AG04450 (cell line): Measurements from ENCODE around the gene CD109. TPM values are rescaled to one million over a fixed set of nuclear protein-coding genes. Genes with fewer than 3 reads are reported as not detected.
A peak's percentile ranks its signal among the peaks of the same experiment; 100 is the strongest.
"Not testable (repeated sequence)": the region's sequence is repeated elsewhere in the genome, so short reads cannot be mapped to it uniquely, and the experiment has no call there.

ENCODE experiments used
- CTCF ChIA-PET: fragments of 300-600, 350-600 bp; formaldehyde crosslinking; extraction: SDS; loops from one replicate; lab custom pipeline; 2022; ENCODE audit warnings: antibody characterized with exemption, inconsistent platforms; lab: Charles Lee
- POLR2A ChIA-PET: fragments of 350-600 bp; formaldehyde crosslinking; extraction: SDS; loops from one replicate; lab custom pipeline; 2021; ENCODE audit warnings: antibody characterized with exemption, inconsistent platforms; lab: Yijun Ruan, JAX
- DNase-seq: peaks from one replicate; pipeline ENCODE4 v3.0.0-alpha.2; 2011; ENCODE audit warnings: low read depth, low spot score
- H3K27ac ChIP-seq: one replicate; pipeline ENCODE4 v1.5.1; 2012; ENCODE audit warnings: low read depth, low read length, control low read depth
- H3K27me3 ChIP-seq: one replicate; pipeline ENCODE4 v1.6.0; 2012; ENCODE audit warnings: low read length; ENCODE audit not compliant: control insufficient read depth, insufficient read depth
- H3K4me3 ChIP-seq: 2 replicates; pipeline ENCODE4 v1.5.1; 2011; ENCODE audit warnings: mild to moderate bottlenecking, low read depth, low read length, control low read depth
- H3K9me3 ChIP-seq: 2 replicates; pipeline ENCODE4 v1.5.1; 2012; ENCODE audit warnings: low read length; ENCODE audit not compliant: control insufficient read depth, insufficient read depth
- polyA plus RNA-seq: library from polyadenylated mRNA; depleted of rRNA; stranded (reverse); fragments of >200 nt; gene quantifications from 2 replicates; pipeline ENCODE4 v1.2.3, GENCODE V29; 2011
- TF ChIP-seq, protein P1 (sequence below): IDR thresholded peaks from 2 replicates; pipeline ENCODE4 v1.5.1; 2011; ENCODE audit warnings: low read depth, low read length, control low read depth, inconsistent platforms

CD109 gene
- polyA plus RNA-seq, 1 experiment = 46.1 TPM

DNA sequence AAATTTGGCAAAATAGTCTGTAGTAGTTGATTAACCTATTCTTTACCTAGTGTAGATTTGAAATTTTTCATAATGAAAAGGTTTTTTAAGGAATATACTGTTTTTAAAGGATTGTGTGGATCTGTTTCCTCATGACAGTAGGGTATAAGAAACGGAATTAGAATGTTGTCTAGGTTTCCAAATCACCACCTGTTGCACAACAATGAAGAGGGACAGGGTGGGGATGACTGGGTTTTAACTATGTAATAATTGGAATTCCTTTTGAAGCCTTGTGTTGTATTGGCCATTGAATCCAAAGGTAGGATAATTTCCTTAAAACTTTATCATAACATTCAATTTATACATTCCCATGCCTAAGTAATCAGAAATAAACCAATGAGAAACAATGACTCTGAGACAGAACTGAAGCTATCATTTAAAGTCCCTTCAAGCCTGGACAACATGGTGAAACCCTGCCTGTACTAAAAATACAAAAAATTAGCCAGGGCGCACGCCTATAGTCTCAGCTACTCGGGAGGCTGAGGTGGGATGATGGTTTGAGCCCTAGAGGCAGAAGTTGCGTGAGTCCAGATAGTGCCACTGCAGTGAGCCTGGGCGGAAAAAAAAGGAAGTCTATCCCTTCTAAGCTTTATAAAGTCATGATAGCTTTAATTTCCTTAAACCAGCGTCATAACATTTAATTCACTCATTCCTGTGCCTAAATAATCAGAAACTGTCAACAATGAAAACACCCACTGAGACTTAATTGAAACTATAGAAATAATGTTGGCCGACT, 23.9 kb upstream of the CD109 start:
- ChIA-PET CTCF (interaction anchor here (3.2 to 7.6 kb wide), 2 partner anchors 60 to 1538 kb away, joined by 11 to 147 read pairs; no protein-coding TSS in a partner anchor), POLR2A (no interaction called here)
- TF ChIP-seq, protein P1, sequence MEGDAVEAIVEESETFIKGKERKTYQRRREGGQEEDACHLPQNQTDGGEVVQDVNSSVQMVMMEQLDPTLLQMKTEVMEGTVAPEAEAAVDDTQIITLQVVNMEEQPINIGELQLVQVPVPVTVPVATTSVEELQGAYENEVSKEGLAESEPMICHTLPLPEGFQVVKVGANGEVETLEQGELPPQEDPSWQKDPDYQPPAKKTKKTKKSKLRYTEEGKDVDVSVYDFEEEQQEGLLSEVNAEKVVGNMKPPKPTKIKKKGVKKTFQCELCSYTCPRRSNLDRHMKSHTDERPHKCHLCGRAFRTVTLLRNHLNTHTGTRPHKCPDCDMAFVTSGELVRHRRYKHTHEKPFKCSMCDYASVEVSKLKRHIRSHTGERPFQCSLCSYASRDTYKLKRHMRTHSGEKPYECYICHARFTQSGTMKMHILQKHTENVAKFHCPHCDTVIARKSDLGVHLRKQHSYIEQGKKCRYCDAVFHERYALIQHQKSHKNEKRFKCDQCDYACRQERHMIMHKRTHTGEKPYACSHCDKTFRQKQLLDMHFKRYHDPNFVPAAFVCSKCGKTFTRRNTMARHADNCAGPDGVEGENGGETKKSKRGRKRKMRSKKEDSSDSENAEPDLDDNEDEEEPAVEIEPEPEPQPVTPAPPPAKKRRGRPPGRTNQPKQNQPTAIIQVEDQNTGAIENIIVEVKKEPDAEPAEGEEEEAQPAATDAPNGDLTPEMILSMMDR = no peak
- H3K9me3 ChIP-seq = no peaks in the 10 kb centered on the region
- no peak overlapping the region for H3K4me3 ChIP-seq
- no peak overlapping the region for H3K27ac ChIP-seq
- H3K27me3 ChIP-seq = no peaks in the 10 kb centered on the region
- no peak for DNase-seq

DNA sequence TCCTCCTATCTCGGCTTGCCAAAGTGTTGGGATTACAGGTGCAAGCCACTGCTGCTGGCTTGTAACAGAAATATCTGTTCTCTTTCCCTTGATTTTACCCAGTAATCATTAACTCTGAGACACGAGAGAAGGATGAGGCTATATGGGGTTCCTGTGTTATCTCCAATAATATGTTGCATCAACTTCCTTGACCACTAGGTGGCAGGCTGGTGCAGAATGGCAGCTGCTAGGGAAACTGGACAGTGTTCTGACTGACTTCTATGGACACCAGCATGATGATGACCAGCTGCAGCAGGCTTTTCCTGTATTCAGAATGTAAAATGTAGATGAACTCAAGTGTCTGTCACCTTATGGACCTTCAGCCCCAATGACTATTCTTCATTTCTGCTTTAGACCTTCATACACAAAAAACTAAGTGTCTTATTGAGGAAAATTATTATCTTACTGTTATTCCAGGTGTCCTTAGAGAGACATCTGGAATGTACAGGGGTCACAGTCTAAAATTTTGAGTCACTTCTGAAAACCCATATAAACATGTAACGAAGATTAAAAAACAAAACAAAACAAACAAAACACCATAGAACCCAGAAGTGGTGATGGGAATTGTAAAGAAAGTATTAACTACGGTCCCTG, 20.4 kb upstream of the CD109 start:
- no peak overlapping the region for H3K4me3 ChIP-seq
- H3K27me3 ChIP-seq = no peaks in the 10 kb centered on the region
- TF ChIP-seq, protein P1 = peak; percentile 93
- CTCF ChIA-PET = interaction anchor here (0.6 to 7.6 kb wide), 22 partner anchors 9 to 1533 kb away, joined by 3 to 147 read pairs (median 4); partner anchors contain the start of gene CD109
- DNase-seq = peak; percentile 61
- no peaks in the 10 kb centered on the region for H3K9me3 ChIP-seq
- POLR2A ChIA-PET = no interaction called here
- H3K27ac ChIP-seq = no peak overlapping the region

DNA sequence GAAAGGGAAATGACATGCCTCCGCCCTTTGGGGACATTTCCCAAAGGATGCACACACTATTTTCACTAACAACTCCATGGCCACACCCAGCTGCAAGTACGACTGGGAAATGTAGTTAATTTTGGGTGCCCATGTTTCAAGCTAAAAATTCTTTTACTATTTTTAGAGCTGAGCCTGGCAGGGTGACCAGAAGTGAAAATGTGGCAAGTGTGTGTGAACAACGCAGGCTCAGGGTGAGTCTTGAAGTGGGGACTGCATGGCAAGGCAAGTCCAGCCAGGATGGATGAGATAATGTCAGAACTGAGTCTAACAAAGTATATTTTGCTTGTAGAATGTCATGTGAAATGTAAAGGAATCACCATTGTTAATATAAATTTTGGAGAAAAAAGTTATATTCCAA, 17.0 kb upstream of the CD109 start:
- no peak for DNase-seq
- CTCF ChIA-PET = interaction anchor here (0.6 to 7.6 kb wide), 2 partner anchors 47 to 53 kb away, joined by 3 to 147 read pairs; no protein-coding TSS in a partner anchor

DNA sequence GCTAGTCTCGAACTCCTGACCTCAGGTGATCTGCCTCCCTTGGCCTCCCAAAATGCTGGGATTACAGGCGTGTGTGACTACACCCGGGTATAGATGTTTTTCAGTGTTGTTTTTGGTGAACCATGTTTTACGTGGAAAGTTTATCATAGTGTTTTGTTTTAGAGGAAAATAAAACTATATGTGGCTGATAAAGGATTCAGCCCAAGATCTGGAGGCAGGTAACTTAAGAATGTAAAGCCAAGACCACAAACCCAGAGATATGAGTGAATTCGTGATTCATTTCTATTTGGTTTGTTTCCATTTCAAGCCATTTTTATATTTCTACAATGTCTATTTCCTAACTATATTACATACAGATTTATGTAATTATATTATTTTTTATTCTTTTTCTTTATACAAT, 16.2 kb upstream of the CD109 start:
- H3K27ac ChIP-seq, H3K4me3 ChIP-seq, POLR2A ChIA-PET, H3K9me3 ChIP-seq, H3K27me3 ChIP-seq, DNase-seq: not testable (repeated sequence)
- CTCF ChIA-PET = interaction anchor here (0.5 to 1.9 kb wide), 2 partner anchors 53 to 541 kb away, joined by 3 to 11 read pairs; no protein-coding TSS in a partner anchor

More for the DNA sequence above, 17.0 kb upstream of the CD109 start:
- Histone ChIP-seq H3K4me3 (no peak overlapping the region), H3K27me3 (no peaks in the 10 kb centered on the region), H3K27ac (no peak overlapping the region), H3K9me3 (peaks cover 4% of the 10 kb centered on the region)
- POLR2A ChIA-PET = no interaction called here
- TF ChIP-seq, protein P1 = no peak

DNA sequence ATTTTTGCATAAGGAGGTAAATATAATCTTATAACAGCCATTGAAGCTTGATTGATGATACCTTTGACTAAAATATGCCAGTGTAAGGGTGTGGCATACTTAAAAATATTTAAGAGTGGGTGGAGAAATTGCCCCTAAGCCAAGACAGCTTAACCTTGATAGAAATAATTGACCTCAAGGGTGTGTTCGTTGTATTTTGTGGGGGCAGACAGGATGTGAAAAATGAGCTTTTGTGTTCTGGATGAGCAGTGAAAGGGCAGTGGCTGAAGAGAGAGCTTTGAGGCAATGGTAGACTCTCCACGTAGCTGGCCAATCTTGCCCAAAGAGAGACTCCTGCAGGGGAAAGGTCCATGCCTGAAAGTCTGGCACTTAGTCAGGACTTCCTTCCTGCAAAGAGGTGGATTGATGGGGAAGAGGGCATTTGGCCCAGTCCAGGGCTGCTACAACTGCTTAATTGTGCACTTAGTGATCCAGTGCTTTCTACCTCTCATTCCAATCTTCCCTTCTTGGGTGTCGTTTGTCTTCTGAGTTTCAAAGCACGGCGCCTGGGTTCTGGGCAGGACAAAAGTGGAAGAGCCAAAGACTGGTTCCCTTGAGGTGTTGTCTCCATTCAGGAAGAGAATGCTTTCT, 15.6 kb upstream of the CD109 start:
- H3K9me3 ChIP-seq = peaks cover 4% of the 10 kb centered on the region
- CTCF ChIA-PET = interaction anchor here (0.5 to 1.9 kb wide), 2 partner anchors 53 to 540 kb away, joined by 3 to 11 read pairs; no protein-coding TSS in a partner anchor
- POLR2A ChIA-PET = interaction anchor here (0.5 kb wide), 1 partner anchor 12 kb away, joined by 3 read pairs; no protein-coding TSS in a partner anchor
- H3K4me3 ChIP-seq = no peak overlapping the region
- H3K27ac ChIP-seq = no peak overlapping the region
- no peak for DNase-seq
- no peaks in the 10 kb centered on the region for H3K27me3 ChIP-seq
- TF ChIP-seq, protein P1 = no peak

DNA sequence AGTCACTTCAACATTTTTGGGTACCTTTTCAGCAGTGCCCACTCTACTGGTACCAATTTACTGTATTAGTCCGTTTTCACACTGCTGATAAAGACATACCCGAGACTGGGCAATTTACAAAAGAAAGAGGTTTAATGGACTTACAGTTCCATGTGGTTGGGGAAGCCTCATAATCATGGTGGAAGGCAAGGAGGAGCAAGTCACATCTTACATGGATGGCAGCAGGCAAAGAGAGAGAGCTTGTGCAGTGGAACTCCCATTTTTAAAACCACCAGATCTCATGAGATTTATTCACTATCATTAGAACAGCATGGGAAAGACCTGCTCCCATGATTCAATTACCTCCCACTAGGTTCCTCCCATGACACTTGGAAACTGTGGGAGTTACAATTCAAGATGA, 12.4 kb upstream of the CD109 start:
- H3K9me3 ChIP-seq, POLR2A ChIA-PET, CTCF ChIA-PET, H3K27ac ChIP-seq, H3K27me3 ChIP-seq, H3K4me3 ChIP-seq, DNase-seq: not testable (repeated sequence)
